ENCODE results near the gene LHPP.
"Not testable (repeated sequence)": the region's sequence is repeated elsewhere in the genome, so short reads cannot be mapped to it uniquely, and the experiment has no call there.

LHPP gene

DNA sequence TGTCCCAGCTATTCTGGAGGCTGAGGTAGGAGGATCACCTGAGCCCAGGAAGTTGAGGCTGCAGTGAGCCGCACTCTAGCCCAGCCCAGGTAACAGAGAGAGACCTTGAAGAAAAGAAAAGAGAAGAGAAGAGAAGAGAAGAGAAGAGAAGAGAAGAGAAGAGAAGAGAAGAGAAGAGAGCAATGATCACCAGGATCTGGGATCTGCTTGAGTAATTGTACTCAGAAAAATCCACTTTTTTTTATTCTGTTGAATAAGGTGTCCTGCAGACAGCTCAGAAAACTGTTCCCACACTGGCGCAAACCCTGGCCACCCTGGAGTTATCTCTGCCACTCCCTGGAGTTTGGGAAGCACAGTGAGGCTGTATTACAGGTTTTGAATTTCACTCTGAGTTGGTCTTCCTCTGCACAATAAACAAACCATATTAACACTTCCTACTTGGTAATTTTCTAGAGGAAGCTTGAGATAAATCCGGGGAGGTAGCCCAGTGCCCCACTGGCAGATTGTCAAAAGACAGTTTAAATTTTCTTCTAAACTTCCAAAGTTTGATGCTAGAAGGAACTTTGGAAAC lies 33.3 kb upstream of the LHPP start:
- ChIA-PET POLR2A (interaction anchor here (0.9 kb wide), 1 partner anchor 9 kb away, joined by 6 read pairs; the partner anchor contains the start of gene OAT), CTCF (interaction anchor here (0.7 to 1.1 kb wide), 4 partner anchors 9 to 36 kb away, joined by 3 read pairs; partner anchors contain the start of genes LHPP and OAT)
- TF ChIP-seq, protein P1, sequence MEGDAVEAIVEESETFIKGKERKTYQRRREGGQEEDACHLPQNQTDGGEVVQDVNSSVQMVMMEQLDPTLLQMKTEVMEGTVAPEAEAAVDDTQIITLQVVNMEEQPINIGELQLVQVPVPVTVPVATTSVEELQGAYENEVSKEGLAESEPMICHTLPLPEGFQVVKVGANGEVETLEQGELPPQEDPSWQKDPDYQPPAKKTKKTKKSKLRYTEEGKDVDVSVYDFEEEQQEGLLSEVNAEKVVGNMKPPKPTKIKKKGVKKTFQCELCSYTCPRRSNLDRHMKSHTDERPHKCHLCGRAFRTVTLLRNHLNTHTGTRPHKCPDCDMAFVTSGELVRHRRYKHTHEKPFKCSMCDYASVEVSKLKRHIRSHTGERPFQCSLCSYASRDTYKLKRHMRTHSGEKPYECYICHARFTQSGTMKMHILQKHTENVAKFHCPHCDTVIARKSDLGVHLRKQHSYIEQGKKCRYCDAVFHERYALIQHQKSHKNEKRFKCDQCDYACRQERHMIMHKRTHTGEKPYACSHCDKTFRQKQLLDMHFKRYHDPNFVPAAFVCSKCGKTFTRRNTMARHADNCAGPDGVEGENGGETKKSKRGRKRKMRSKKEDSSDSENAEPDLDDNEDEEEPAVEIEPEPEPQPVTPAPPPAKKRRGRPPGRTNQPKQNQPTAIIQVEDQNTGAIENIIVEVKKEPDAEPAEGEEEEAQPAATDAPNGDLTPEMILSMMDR (IDR thresholded peaks at IDR 0.05; ENCODE audit: insufficient read depth, low read length, missing control alignments), result no peak
- no peak for DNase-seq (ENCODE audit: low read depth, low spot score)
- H3K4me3 ChIP-seq (ENCODE audit: low read depth, low read length), result no peak overlapping the region

DNA sequence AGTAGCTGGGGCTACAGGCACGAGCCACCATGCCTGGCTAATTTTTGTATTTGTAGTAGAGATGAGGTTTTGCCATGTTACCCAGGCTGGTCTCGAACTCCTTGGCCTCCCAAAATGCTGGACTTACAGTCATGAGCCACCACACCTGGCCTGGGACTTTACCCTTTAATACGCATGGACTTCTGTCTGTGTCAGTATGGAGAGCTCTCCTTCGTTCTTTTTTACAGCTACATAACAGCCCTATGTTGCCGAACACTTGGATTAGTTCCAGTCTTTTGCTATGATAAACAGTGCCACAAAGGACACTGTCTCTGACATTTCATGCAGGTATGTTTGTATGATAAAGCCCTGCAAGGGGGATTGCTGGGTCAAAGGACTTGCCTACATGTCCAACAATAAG lies 32.0 kb upstream of the LHPP start:
- ChIA-PET POLR2A (no interaction called here), CTCF (no interaction called here)
- TF ChIP-seq, protein P1 (IDR thresholded peaks at IDR 0.05; ENCODE audit: insufficient read depth, low read length, missing control alignments), result no peak
- DNase-seq (ENCODE audit: low read depth, low spot score), result no peak
- H3K4me3 ChIP-seq (ENCODE audit: low read depth, low read length), result no peak overlapping the region

DNA sequence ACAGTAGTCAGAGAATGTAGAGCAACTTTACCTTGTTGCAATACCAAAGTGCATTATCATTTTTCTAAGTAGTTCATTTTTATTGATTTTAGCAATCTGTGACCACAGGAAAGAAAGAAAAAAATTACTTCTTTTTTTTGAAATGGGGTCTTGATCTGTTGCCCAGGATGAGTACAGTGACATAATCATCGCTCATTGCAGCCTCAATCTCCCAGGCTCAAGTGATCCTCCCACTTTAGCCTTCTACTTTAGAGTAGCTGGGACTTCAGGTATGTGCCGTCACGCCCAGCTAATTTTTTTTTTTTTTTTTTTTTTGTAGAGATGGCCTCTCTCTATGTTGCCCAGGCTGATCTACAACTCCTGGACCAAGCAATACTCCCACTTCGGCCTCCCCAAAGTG lies 31.5 kb upstream of the LHPP start:
- ChIA-PET POLR2A (interaction anchor here (0.9 kb wide), 1 partner anchor 11 kb away, joined by 4 read pairs; no protein-coding TSS in a partner anchor), CTCF (no interaction called here)
- TF ChIP-seq, protein P1 (IDR thresholded peaks at IDR 0.05; ENCODE audit: insufficient read depth, low read length, missing control alignments), result no peak
- DNase-seq (ENCODE audit: low read depth, low spot score), result no peak
- no peak overlapping the region for H3K4me3 ChIP-seq (ENCODE audit: low read depth, low read length)

DNA sequence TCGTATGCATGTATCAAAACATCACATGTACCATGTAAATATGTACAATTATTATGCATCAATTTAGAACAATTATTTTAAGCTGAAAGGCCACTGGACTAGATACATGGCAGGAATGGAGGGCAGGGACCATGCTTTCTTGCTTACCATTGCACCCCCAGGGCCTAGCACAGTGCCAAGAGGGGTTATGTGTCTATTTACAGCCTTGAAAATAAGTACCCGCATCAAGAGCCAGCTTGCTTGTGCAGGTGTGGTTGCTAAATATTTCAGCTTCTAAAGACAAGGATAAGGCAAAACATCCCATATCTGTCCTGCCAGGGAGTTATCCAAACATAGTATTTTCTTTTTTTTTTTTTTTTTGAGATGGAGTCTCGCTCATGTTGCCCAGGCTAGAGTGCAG lies 28.2 kb upstream of the LHPP start:
- CTCF ChIA-PET, result interaction anchor here (0.9 kb wide), 1 partner anchor 28 kb away, joined by 3 read pairs; the partner anchor contains the start of gene LHPP
- no peak overlapping the region for H3K4me3 ChIP-seq (ENCODE audit: low read depth, low read length)
- POLR2A ChIA-PET, result interaction anchor here (1.4 kb wide), 1 partner anchor 14 kb away, joined by 5 read pairs; no protein-coding TSS in a partner anchor
- TF ChIP-seq, protein P1 (IDR thresholded peaks at IDR 0.05; ENCODE audit: insufficient read depth, low read length, missing control alignments), result no peak
- DNase-seq (ENCODE audit: low read depth, low spot score), result no peak

DNA sequence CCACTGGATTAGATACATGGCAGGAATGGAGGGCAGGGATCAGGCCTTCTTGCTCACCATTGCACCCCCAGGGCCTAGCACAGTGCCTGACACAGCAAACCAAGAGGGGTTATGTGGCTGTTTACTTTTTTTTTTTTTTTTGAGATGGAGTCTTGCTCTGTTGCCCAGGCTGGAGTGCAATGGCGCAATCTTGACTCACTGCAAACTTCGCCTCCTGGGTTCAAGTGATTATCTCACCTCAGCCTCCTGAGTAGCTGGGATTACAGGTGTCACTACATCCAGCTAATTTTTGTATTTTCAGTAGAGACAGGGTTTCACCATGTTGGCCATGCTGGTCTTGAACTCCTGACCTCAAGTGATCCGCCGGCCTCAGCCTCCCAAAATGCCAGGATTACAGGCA lies 25.9 kb upstream of the LHPP start:
- DNase-seq (ENCODE audit: low read depth, low spot score); CTCF ChIA-PET; POLR2A ChIA-PET; H3K4me3 ChIP-seq (ENCODE audit: low read depth, low read length): not testable (repeated sequence)

DNA sequence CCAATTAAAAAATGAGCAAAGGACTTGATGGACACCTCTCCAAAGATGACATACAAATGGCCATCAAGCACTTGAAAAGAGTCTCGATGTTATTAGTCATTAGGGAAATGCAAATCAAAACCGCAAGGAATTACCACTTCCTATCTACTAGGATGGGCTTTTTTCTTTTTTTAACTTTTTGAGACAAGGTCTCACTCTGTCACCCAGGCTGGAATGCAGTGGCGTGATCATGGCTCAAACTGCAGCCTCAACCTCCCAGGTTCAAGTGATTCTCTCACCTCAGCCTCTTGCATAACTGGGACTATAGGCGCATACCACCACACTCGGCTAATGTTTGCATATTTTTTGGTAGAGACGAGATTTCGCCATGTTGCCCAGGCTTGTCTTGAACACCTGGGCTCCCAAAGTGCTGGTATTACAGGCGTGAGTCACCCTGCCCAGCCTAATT lies 25.4 kb upstream of the LHPP start:
- CTCF ChIA-PET, result no interaction called here
- DNase-seq (ENCODE audit: low read depth, low spot score), result no peak
- TF ChIP-seq, protein P1 (IDR thresholded peaks at IDR 0.05; ENCODE audit: insufficient read depth, low read length, missing control alignments), result no peak
- POLR2A ChIA-PET, result no interaction called here
- H3K4me3 ChIP-seq (ENCODE audit: low read depth, low read length), result no peak overlapping the region

DNA sequence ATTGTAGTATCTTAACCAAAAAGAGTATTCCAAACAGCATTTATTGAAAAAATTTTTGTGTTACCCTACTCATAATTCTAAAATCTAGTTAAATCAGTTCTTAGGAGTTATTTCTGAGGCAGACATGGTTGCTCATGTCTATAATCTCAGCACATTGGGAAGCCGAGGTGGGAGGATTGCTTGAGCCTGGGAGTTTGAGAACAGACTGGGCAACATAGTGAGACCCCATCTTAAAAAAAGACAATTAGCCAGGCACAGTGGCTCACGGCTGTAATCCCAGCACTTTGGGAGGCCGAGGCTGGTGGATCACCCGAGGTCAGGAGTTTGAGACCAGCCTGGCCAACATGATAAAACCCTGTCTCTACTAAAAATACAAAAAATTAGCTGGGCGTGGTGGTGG lies 19.9 kb upstream of the LHPP start:
- DNase-seq (ENCODE audit: low read depth, low spot score); POLR2A ChIA-PET; H3K4me3 ChIP-seq (ENCODE audit: low read depth, low read length); CTCF ChIA-PET: not testable (repeated sequence)
